Neutrophil (primary cell): Measurements from ENCODE around the gene CNDP2.

ENCODE experiments used
- H3K27ac ChIP-seq: fragments of 200-600 bp; sonication (generic); 2 replicates; pipeline ENCODE4 v1.5.1; 2016; ENCODE audit warnings: mild to moderate bottlenecking, moderate library complexity
- H3K27me3 ChIP-seq: fragments of 200-600 bp; sonication (generic); 2 replicates; pipeline ENCODE4 v1.6.0; 2016; ENCODE audit warnings: mild to moderate bottlenecking
- H3K36me3 ChIP-seq: fragments of 200-600 bp; sonication (generic); 2 replicates; pipeline ENCODE4 v1.5.1; 2017
- H3K4me1 ChIP-seq, 2 experiments: fragments of 200-600 bp in 1 of 2; sonication (generic) in 1 of 2; 1 replicate in 1 of 2; 2 replicates in 1 of 2; pipeline versions ENCODE4 v1.5.1 to v1.6.1; 2013 to 2016; ENCODE audit warnings: low read depth in 1 of 2, low read length in 1 of 2, mild to moderate bottlenecking in 1 of 2, moderate library complexity in 1 of 2; ENCODE audit not compliant: control insufficient read depth in 1 of 2, insufficient read depth in 1 of 2
- H3K4me3 ChIP-seq, 2 experiments: fragments of 200-600 bp in 1 of 2; sonication (generic) in 1 of 2; 1 replicate in 1 of 2; 2 replicates in 1 of 2; pipeline ENCODE4 v1.5.1; 2013 to 2016; ENCODE audit warnings: low read depth in 1 of 2, low read length in 1 of 2, mild to moderate bottlenecking in 1 of 2, moderate library complexity in 1 of 2
- H3K9me3 ChIP-seq: fragments of 200-600 bp; sonication (generic); 2 replicates; pipeline ENCODE4 v1.5.1; 2016
- CTCF ChIP-seq: fragments of 200-600 bp; sonication (generic); IDR thresholded peaks from 2 replicates; pipeline ENCODE4 v1.5.1; 2016; ENCODE audit warnings: antibody characterized with exemption

Gene CNDP2

GRCh38 chr18:74495581-74496507 lies at the start of gene CNDP2:
Gene CNDP2 (plus strand): TSS chr18:74496363. CDS start chr18:74499974, 3,611 bp downstream.
- peaks cover 26% of the 10 kb centered on the region for H3K27me3 ChIP-seq
- H3K36me3 ChIP-seq = no peaks in the 10 kb centered on the region
- peak; percentile 23 for TF ChIP-seq CTCF
- H3K9me3 ChIP-seq = no peaks in the 10 kb centered on the region
- peaks cover 39 to 40% of the 10 kb centered on the region in 2 experiments for H3K4me1 ChIP-seq
- H3K27ac ChIP-seq = peak within 1 kb of the TSS; percentile 78
- peak within 1 kb of the TSS; percentile 81 to 90 for H3K4me3 ChIP-seq

GRCh38 chr18:74446631-74447403 lies 49.3 kb upstream of the CNDP2 start:
- H3K9me3 ChIP-seq = no peaks in the 10 kb centered on the region
- no peaks in the 10 kb centered on the region for H3K4me1 ChIP-seq
- no peak for TF ChIP-seq CTCF
- H3K27me3 ChIP-seq = peaks cover 4% of the 10 kb centered on the region
- H3K4me3 ChIP-seq = no peak overlapping the region
- no peak overlapping the region for H3K27ac ChIP-seq
- no peaks in the 10 kb centered on the region for H3K36me3 ChIP-seq

DNA sequence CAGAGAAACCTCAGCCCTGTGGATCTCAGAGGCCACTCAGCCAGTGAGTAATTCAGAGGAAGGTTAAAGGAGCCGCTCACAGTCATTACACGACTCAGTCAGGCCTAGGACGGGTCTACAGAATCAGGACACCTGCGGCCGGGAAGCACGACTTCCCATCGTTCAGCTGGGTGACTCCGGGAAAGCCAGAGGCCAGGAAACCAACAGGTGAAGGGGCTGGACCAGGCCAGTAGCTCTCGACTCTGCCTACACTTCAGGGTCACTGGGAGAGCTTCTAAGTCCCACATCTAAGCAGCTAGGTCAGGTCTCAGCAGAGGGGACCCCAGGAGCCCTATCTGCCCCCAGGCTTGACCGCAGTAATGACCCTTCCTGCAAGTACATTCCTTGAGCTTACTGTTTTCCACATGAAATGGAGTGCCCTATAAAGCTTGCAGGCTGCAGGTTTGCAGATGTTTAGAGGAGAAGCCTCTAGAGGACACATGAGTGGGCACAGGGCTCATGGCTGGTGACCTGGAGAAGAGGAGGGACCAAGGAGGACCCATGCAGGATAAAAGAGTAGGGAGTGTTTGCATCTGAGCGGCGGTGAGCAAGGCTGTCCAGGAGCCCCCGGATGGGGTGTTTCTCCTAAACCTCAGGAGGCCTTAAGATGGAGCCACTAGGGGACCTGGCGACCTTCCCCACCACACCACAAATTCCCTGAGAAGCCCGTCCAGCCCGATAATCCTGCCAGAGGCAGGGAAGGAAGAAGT lies 48.6 kb upstream of the CNDP2 start:
- H3K4me3 ChIP-seq = no peak overlapping the region
- no peaks in the 10 kb centered on the region for H3K36me3 ChIP-seq
- no peak overlapping the region for H3K27ac ChIP-seq
- TF ChIP-seq CTCF = no peak
- no peaks in the 10 kb centered on the region for H3K9me3 ChIP-seq
- H3K27me3 ChIP-seq = peaks cover 11% of the 10 kb centered on the region
- H3K4me1 ChIP-seq = no peaks in the 10 kb centered on the region

DNA sequence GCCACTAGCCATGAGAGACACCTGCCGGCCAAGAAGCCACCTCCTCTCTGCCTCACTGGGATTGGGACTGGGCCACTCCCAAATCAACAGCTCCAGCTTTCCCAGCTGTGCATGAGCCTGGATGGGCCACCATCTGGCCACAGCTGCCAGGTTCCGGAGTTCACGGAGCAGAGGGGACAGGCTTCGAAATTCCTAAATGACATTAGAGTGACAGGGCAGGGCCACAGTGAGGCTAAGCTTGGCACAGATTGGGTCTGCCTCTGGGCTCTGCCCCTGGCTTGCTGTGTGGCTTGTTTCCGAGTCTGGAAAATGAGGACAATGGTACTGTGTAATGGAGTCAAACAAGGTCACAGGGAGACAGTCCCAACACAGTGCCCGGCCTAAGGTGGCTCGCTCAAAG lies 45.5 kb upstream of the CNDP2 start:
- Histone ChIP-seq H3K9me3 (no peaks in the 10 kb centered on the region), H3K36me3 (no peaks in the 10 kb centered on the region), H3K4me1 (no peaks in the 10 kb centered on the region), H3K4me3 (no peak overlapping the region), H3K27ac (no peak overlapping the region), H3K27me3 (peaks cover 40% of the 10 kb centered on the region)
- TF ChIP-seq CTCF = no peak

DNA sequence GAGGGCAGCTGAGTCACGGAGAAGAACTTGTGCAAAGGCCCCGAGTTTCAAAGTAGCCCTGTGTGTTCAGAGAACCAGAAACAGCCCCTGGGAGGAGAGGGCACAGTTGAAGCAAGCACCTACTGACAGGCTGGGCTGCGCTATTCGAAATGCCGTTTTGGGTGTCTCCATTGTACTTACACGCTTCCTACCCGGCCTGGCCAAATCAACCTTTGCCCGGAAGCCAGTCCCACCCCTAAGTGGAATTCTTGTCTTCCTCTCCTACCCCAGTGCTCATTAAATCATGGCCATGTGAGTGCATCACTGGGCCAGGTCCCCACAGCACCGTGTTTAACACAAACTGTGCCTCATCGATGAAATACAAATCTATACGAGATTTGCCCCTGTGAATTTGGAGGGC lies 45.0 kb upstream of the CNDP2 start:
- TF ChIP-seq CTCF = no peak
- Histone ChIP-seq H3K27me3 (peaks cover 45% of the 10 kb centered on the region), H3K36me3 (no peaks in the 10 kb centered on the region), H3K27ac (no peak overlapping the region), H3K4me3 (no peak overlapping the region), H3K4me1 (no peaks in the 10 kb centered on the region), H3K9me3 (no peaks in the 10 kb centered on the region)
